ENCODE measurements around the gene MICOS13.
A peak's percentile ranks its signal among the peaks of the same experiment; 100 is the strongest.

MICOS13 gene

GRCh38 chr19:5680437-5681368 lies at the start of gene MICOS13, which contains the start of gene HSD11B1L:
Gene MICOS13, minus strand, starts transcription at chr19:5680516. Its CDS starts 30 bp downstream, at chr19:5680486.
Gene HSD11B1L, plus strand, starts transcription at chr19:5681027. Its CDS starts 3,806 bp downstream, at chr19:5684833.
- peak; percentile 97 for DNase-seq (ENCODE audit: extremely low read depth, low read depth)
- TF ChIP-seq CTCF (IDR thresholded peaks at IDR 0.05; ENCODE audit: low read depth, low read length) = no peak

- DNase-seq (ENCODE audit: extremely low read depth, low read depth) = no peak
- no peak for TF ChIP-seq CTCF (IDR thresholded peaks at IDR 0.05; ENCODE audit: low read depth, low read length)
Measured at GRCh38 chr19:5727453-5728050, 47.2 kb upstream of the MICOS13 start.

- peak; percentile 96 for DNase-seq (ENCODE audit: extremely low read depth, low read depth)
- peak; percentile 90 for TF ChIP-seq CTCF (IDR thresholded peaks at IDR 0.05; ENCODE audit: low read depth, low read length)
Measured at GRCh38 chr19:5719961-5720790, 39.9 kb upstream of the MICOS13 start, which contains the start of the genes CATSPERD and LONP1. Gene CATSPERD, plus strand, starts transcription at chr19:5720637. Its CDS starts 101 bp downstream, at chr19:5720738. Gene LONP1, minus strand, starts transcription at chr19:5720146. Its CDS starts 14 bp downstream, at chr19:5720132.

- no peak for DNase-seq (ENCODE audit: extremely low read depth, low read depth)
- no peak for TF ChIP-seq CTCF (IDR thresholded peaks at IDR 0.05; ENCODE audit: low read depth, low read length)
Measured at GRCh38 chr19:5719274-5719960, 39.1 kb upstream of the MICOS13 start.

GRCh38 chr19:5718579-5719273 lies 38.4 kb upstream of the MICOS13 start:
- TF ChIP-seq CTCF (IDR thresholded peaks at IDR 0.05; ENCODE audit: low read depth, low read length) = no peak
- DNase-seq (ENCODE audit: extremely low read depth, low read depth) = peak; percentile 89

- TF ChIP-seq CTCF (IDR thresholded peaks at IDR 0.05; ENCODE audit: low read depth, low read length) = no peak
- no peak for DNase-seq (ENCODE audit: extremely low read depth, low read depth)
Measured at GRCh38 chr19:5718037-5718578, 37.8 kb upstream of the MICOS13 start.

Measured in AG09319 (cell line).